ENCODE data around the gene PLEKHM1.

The PLEKHM1 gene

GRCh38 chr17:45389354-45389753 lies 101.2 kb downstream of the PLEKHM1 start:
- TF ChIP-seq SPI1 (IDR thresholded peaks at IDR 0.05; ENCODE audit: borderline replicate concordance, low read depth) (no peak), POLR2AphosphoS5 (IDR thresholded peaks at IDR 0.05; ENCODE audit: low read depth) (no peak), GABPA (IDR thresholded peaks at IDR 0.05; ENCODE audit: low read depth) (no peak)
- TF ChIP-seq, protein P1, sequence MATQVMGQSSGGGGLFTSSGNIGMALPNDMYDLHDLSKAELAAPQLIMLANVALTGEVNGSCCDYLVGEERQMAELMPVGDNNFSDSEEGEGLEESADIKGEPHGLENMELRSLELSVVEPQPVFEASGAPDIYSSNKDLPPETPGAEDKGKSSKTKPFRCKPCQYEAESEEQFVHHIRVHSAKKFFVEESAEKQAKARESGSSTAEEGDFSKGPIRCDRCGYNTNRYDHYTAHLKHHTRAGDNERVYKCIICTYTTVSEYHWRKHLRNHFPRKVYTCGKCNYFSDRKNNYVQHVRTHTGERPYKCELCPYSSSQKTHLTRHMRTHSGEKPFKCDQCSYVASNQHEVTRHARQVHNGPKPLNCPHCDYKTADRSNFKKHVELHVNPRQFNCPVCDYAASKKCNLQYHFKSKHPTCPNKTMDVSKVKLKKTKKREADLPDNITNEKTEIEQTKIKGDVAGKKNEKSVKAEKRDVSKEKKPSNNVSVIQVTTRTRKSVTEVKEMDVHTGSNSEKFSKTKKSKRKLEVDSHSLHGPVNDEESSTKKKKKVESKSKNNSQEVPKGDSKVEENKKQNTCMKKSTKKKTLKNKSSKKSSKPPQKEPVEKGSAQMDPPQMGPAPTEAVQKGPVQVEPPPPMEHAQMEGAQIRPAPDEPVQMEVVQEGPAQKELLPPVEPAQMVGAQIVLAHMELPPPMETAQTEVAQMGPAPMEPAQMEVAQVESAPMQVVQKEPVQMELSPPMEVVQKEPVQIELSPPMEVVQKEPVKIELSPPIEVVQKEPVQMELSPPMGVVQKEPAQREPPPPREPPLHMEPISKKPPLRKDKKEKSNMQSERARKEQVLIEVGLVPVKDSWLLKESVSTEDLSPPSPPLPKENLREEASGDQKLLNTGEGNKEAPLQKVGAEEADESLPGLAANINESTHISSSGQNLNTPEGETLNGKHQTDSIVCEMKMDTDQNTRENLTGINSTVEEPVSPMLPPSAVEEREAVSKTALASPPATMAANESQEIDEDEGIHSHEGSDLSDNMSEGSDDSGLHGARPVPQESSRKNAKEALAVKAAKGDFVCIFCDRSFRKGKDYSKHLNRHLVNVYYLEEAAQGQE (IDR thresholded peaks at IDR 0.05; ENCODE audit: insufficient replicate concordance, low read depth), result no peak
- TF ChIP-seq, protein P2, sequence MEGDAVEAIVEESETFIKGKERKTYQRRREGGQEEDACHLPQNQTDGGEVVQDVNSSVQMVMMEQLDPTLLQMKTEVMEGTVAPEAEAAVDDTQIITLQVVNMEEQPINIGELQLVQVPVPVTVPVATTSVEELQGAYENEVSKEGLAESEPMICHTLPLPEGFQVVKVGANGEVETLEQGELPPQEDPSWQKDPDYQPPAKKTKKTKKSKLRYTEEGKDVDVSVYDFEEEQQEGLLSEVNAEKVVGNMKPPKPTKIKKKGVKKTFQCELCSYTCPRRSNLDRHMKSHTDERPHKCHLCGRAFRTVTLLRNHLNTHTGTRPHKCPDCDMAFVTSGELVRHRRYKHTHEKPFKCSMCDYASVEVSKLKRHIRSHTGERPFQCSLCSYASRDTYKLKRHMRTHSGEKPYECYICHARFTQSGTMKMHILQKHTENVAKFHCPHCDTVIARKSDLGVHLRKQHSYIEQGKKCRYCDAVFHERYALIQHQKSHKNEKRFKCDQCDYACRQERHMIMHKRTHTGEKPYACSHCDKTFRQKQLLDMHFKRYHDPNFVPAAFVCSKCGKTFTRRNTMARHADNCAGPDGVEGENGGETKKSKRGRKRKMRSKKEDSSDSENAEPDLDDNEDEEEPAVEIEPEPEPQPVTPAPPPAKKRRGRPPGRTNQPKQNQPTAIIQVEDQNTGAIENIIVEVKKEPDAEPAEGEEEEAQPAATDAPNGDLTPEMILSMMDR (IDR thresholded peaks at IDR 0.05; ENCODE audit: insufficient read depth, low read length), result no peak
- no peaks in the 10 kb centered on the region for H3K27me3 ChIP-seq (ENCODE audit: insufficient read depth, poor library complexity, severe bottlenecking)
- no peak overlapping the region for H3K27ac ChIP-seq (replicated peaks)
- no peak overlapping the region for H3K4me3 ChIP-seq (replicated peaks; ENCODE audit: insufficient read depth, low read length)
- DNase-seq (ENCODE audit: low read depth in 1 of 2, low spot score in 1 of 2), result no peak

- no peak for DNase-seq (ENCODE audit: low read depth in 1 of 2, low spot score in 1 of 2)
These were observed 101.8 kb downstream of the PLEKHM1 start for GRCh38 chr17:45388604-45389325.

DNA sequence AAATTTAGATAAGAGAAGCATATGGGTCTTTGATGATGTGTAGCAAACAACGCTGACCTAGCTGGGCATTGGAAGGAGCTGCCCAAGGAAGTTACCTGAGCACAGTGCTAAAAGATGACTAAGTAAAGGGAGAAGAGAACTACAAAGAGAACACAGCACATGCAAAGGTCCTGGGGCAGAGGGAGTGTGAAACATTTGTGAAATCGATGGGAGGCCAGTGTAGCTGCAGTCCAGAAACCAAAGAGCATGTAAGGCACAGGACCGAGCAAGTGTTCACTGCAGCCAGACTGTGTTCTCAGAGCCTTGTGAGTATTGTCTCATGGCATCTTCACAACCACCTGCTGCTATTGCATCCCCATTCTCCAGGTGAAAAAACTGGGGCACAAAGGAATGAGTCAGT lies 102.8 kb downstream of the PLEKHM1 start:
- no peak overlapping the region for H3K4me3 ChIP-seq (replicated peaks; ENCODE audit: insufficient read depth, low read length)
- H3K27me3 ChIP-seq (ENCODE audit: insufficient read depth, poor library complexity, severe bottlenecking), result no peaks in the 10 kb centered on the region
- DNase-seq (ENCODE audit: low read depth in 1 of 2, low spot score in 1 of 2), result no peak
- TF ChIP-seq, protein P1 (IDR thresholded peaks at IDR 0.05; ENCODE audit: insufficient replicate concordance, low read depth), result no peak
- no peak for TF ChIP-seq POLR2AphosphoS5 (IDR thresholded peaks at IDR 0.05; ENCODE audit: low read depth)
- TF ChIP-seq, protein P2 (IDR thresholded peaks at IDR 0.05; ENCODE audit: insufficient read depth, low read length), result no peak
- TF ChIP-seq GABPA (IDR thresholded peaks at IDR 0.05; ENCODE audit: low read depth), result no peak
- no peak overlapping the region for H3K27ac ChIP-seq (replicated peaks)

More at GRCh38 chr17:45388604-45389325, 101.8 kb downstream of the PLEKHM1 start:
- Histone ChIP-seq H3K27ac (replicated peaks) (no peak overlapping the region), H3K4me3 (replicated peaks; ENCODE audit: insufficient read depth, low read length) (no peak overlapping the region), H3K27me3 (ENCODE audit: insufficient read depth, poor library complexity, severe bottlenecking) (no peaks in the 10 kb centered on the region)
- TF ChIP-seq POLR2AphosphoS5 (IDR thresholded peaks at IDR 0.05; ENCODE audit: low read depth) (no peak), GABPA (IDR thresholded peaks at IDR 0.05; ENCODE audit: low read depth) (no peak), SPI1 (IDR thresholded peaks at IDR 0.05; ENCODE audit: borderline replicate concordance, low read depth) (no peak)
- TF ChIP-seq, protein P1 (IDR thresholded peaks at IDR 0.05; ENCODE audit: insufficient replicate concordance, low read depth), result no peak
- TF ChIP-seq, protein P2 (IDR thresholded peaks at IDR 0.05; ENCODE audit: insufficient read depth, low read length), result no peak

Measured in HL-60 (cell line).